ENCODE data around the gene CYP3A7. TPM values are rescaled to one million over a fixed set of nuclear protein-coding genes. Genes with fewer than 3 reads are reported as not detected.
"Not testable (repeated sequence)": the region's sequence is repeated elsewhere in the genome, so short reads cannot be mapped to it uniquely, and the experiment has no call there.

CYP3A7 gene
- total RNA-seq, 2 donors from 2014 or later: not detected

GRCh38 chr7:99730238-99730810, 4.7 kb downstream of the CYP3A7 start:
- Mint-ChIP-seq H3K36me3 (no peaks in the 10 kb centered on the region), H3K27ac (no peak overlapping the region), H3K9me3 (no peaks in the 10 kb centered on the region)
- DNase-seq (ENCODE audit: low spot score in 2 of 2): no peak
- no peak for ATAC-seq

GRCh38 chr7:99729486-99730237, 5.3 kb downstream of the CYP3A7 start:
- Mint-ChIP-seq H3K36me3 (no peaks in the 10 kb centered on the region), H3K9me3 (no peaks in the 10 kb centered on the region), H3K27ac (no peak overlapping the region)
- DNase-seq (ENCODE audit: low spot score in 2 of 2) (no peak), ATAC-seq (no peak)

- Mint-ChIP-seq H3K27ac (no peak overlapping the region), H3K9me3 (no peaks in the 10 kb centered on the region), H3K36me3 (no peaks in the 10 kb centered on the region)
- DNase-seq (ENCODE audit: low spot score in 2 of 2): no peak
- ATAC-seq: no peak
Measured at GRCh38 chr7:99728615-99729014, 6.4 kb downstream of the CYP3A7 start.

- DNase-seq (ENCODE audit: low spot score in 2 of 2); ATAC-seq; H3K36me3 Mint-ChIP-seq; H3K9me3 Mint-ChIP-seq: not testable (repeated sequence)
- H3K27ac Mint-ChIP-seq: peak overlapping the region in 1 of 2 donors; percentile 38
Measured at GRCh38 chr7:99723201-99723600, 11.8 kb downstream of the CYP3A7 start.

GRCh38 chr7:99720800-99721595, 14.0 kb downstream of the CYP3A7 start:
- DNase-seq (ENCODE audit: low spot score in 2 of 2) (no peak), ATAC-seq (peak; percentile 57 to 64)
- Mint-ChIP-seq H3K27ac (no peak overlapping the region), H3K9me3 (peaks cover 0 to 3% of the 10 kb centered on the region in 2 donors), H3K36me3 (no peaks in the 10 kb centered on the region)

- Mint-ChIP-seq H3K36me3 (peaks cover under 1 to 3% of the 10 kb centered on the region in 2 donors), H3K27ac (no peak overlapping the region), H3K9me3 (peaks cover 0 to 3% of the 10 kb centered on the region in 2 donors)
- no peak for DNase-seq (ENCODE audit: low spot score in 2 of 2)
- peak; percentile 67 to 82 for ATAC-seq
Measured at GRCh38 chr7:99719996-99720769, 14.8 kb downstream of the CYP3A7 start.

- Mint-ChIP-seq H3K9me3 (peaks cover 0 to 3% of the 10 kb centered on the region in 2 donors), H3K36me3 (peaks cover 10 to 19% of the 10 kb centered on the region in 2 donors), H3K27ac (no peak overlapping the region)
- DNase-seq (ENCODE audit: low spot score in 2 of 2) (no peak), ATAC-seq (no peak)
Measured at GRCh38 chr7:99713995-99714570, 20.9 kb downstream of the CYP3A7 start.

- Mint-ChIP-seq H3K36me3 (peaks cover 8 to 29% of the 10 kb centered on the region in 2 donors), H3K27ac (no peak overlapping the region), H3K9me3 (peaks cover 0 to 8% of the 10 kb centered on the region in 2 donors)
- DNase-seq (ENCODE audit: low spot score in 2 of 2) (no peak), ATAC-seq (peak in 1 of 2 donors; percentile 49)
Measured at GRCh38 chr7:99709838-99710578, 25.0 kb downstream of the CYP3A7 start.

GRCh38 chr7:99709260-99709659, 25.7 kb downstream of the CYP3A7 start:
- H3K9me3 Mint-ChIP-seq: peaks cover 0 to 8% of the 10 kb centered on the region in 2 donors
- no peak overlapping the region for H3K27ac Mint-ChIP-seq
- no peak for DNase-seq (ENCODE audit: low spot score in 2 of 2)
- H3K36me3 Mint-ChIP-seq: peaks cover under 1 to 22% of the 10 kb centered on the region in 2 donors
- ATAC-seq: peak; percentile 56 to 73

- peaks cover 0 to 8% of the 10 kb centered on the region in 2 donors for H3K9me3 Mint-ChIP-seq
- no peak for DNase-seq (ENCODE audit: low spot score in 2 of 2)
- H3K27ac Mint-ChIP-seq: no peak overlapping the region
- no peak for ATAC-seq
- peaks cover 0 to 16% of the 10 kb centered on the region in 2 donors for H3K36me3 Mint-ChIP-seq
Measured at GRCh38 chr7:99707096-99707495, 27.9 kb downstream of the CYP3A7 start.

- Mint-ChIP-seq H3K27ac (no peak overlapping the region), H3K9me3 (no peaks in the 10 kb centered on the region), H3K36me3 (no peaks in the 10 kb centered on the region)
- DNase-seq (ENCODE audit: low spot score in 2 of 2): no peak
- no peak for ATAC-seq
Measured at GRCh38 chr7:99699946-99700345, 35.0 kb downstream of the CYP3A7 start.

GRCh38 chr7:99698867-99699730, 35.9 kb downstream of the CYP3A7 start:
- not testable (repeated sequence) for H3K36me3 Mint-ChIP-seq; H3K27ac Mint-ChIP-seq; DNase-seq (ENCODE audit: low spot score in 2 of 2); H3K9me3 Mint-ChIP-seq
- ATAC-seq: peak in 1 of 2 donors; percentile 44

GRCh38 chr7:99694912-99695304, 40.1 kb downstream of the CYP3A7 start:
- peaks cover 0 to 15% of the 10 kb centered on the region in 2 donors for H3K36me3 Mint-ChIP-seq
- peaks cover 3 to 4% of the 10 kb centered on the region in 2 donors for H3K9me3 Mint-ChIP-seq
- no peak overlapping the region for H3K27ac Mint-ChIP-seq
- no peak for DNase-seq (ENCODE audit: low spot score in 2 of 2)
- no peak for ATAC-seq

GRCh38 chr7:99694201-99694911, 40.6 kb downstream of the CYP3A7 start:
- H3K9me3 Mint-ChIP-seq: peaks cover 3 to 4% of the 10 kb centered on the region in 2 donors
- DNase-seq (ENCODE audit: low spot score in 2 of 2): no peak
- ATAC-seq: no peak
- H3K36me3 Mint-ChIP-seq: peaks cover 0 to 15% of the 10 kb centered on the region in 2 donors
- no peak overlapping the region for H3K27ac Mint-ChIP-seq
